ENCODE measurements around the gene DMKN.
A peak's percentile ranks its signal among the peaks of the same experiment; 100 is the strongest.

DMKN gene

GRCh38 chr19:35540356-35540927 lies 27.0 kb upstream of the DMKN start:
- Mint-ChIP-seq H3K4me1 (peaks cover 19% of the 10 kb centered on the region), H3K4me3 (no peak overlapping the region), H3K27ac (no peak overlapping the region), H3K27me3 (ENCODE audit: low read depth, poor library complexity) (peaks cover 4% of the 10 kb centered on the region), H3K9me3 (no peaks in the 10 kb centered on the region), H3K36me3 (ENCODE audit: low read depth) (peaks cover 6% of the 10 kb centered on the region)
- DNase-seq: no peak
- no peak for TF ChIP-seq CTCF (IDR thresholded peaks at IDR 0.05)

GRCh38 chr19:35539850-35540249 lies 26.4 kb upstream of the DMKN start:
- H3K4me1 Mint-ChIP-seq: peaks cover 19% of the 10 kb centered on the region
- no peak overlapping the region for H3K27ac Mint-ChIP-seq
- no peak for DNase-seq
- peaks cover 7% of the 10 kb centered on the region for H3K27me3 Mint-ChIP-seq (ENCODE audit: low read depth, poor library complexity)
- peaks cover 6% of the 10 kb centered on the region for H3K36me3 Mint-ChIP-seq (ENCODE audit: low read depth)
- H3K9me3 Mint-ChIP-seq: no peaks in the 10 kb centered on the region
- H3K4me3 Mint-ChIP-seq: no peak overlapping the region
- TF ChIP-seq CTCF (IDR thresholded peaks at IDR 0.05): no peak

GRCh38 chr19:35539314-35539713 lies 25.9 kb upstream of the DMKN start:
- Mint-ChIP-seq H3K27me3 (ENCODE audit: low read depth, poor library complexity) (peaks cover 7% of the 10 kb centered on the region), H3K36me3 (ENCODE audit: low read depth) (peaks cover 6% of the 10 kb centered on the region), H3K4me1 (peaks cover 15% of the 10 kb centered on the region), H3K9me3 (no peaks in the 10 kb centered on the region), H3K27ac (peak overlapping the region; percentile 69), H3K4me3 (no peak overlapping the region)
- DNase-seq: no peak
- no peak for TF ChIP-seq CTCF (IDR thresholded peaks at IDR 0.05)

- Mint-ChIP-seq H3K4me3 (no peak overlapping the region), H3K27ac (peak overlapping the region; percentile 28), H3K9me3 (no peaks in the 10 kb centered on the region), H3K4me1 (peaks cover 17% of the 10 kb centered on the region), H3K36me3 (ENCODE audit: low read depth) (peaks cover 5% of the 10 kb centered on the region), H3K27me3 (ENCODE audit: low read depth, poor library complexity) (peaks cover 20% of the 10 kb centered on the region)
- TF ChIP-seq CTCF (IDR thresholded peaks at IDR 0.05): no peak
- no peak for DNase-seq
These were observed 21.5 kb upstream of the DMKN start for GRCh38 chr19:35534803-35535480.

GRCh38 chr19:35533822-35534392 lies 20.5 kb upstream of the DMKN start:
- Mint-ChIP-seq H3K36me3 (ENCODE audit: low read depth) (peaks cover 5% of the 10 kb centered on the region), H3K9me3 (no peaks in the 10 kb centered on the region), H3K4me1 (peaks cover 17% of the 10 kb centered on the region), H3K27ac (no peak overlapping the region), H3K4me3 (no peak overlapping the region), H3K27me3 (ENCODE audit: low read depth, poor library complexity) (peaks cover 28% of the 10 kb centered on the region)
- no peak for TF ChIP-seq CTCF (IDR thresholded peaks at IDR 0.05)
- no peak for DNase-seq
